Spleen (tissue), 7 donors: ENCODE results near the gene BMAL2.

ENCODE experiments used
- CTCF ChIP-seq, 11 experiments: fragments of 200-600 bp in 7 of 11; fragments of 450-650 bp in 4 of 11; sonication (generic) in 4 of 11; IDR thresholded peaks in 8 of 11; conservative IDR thresholded peaks in 3 of 11; 1 replicate in 7 of 11; 2 replicates in 4 of 11; pipeline versions ENCODE4 v1.4.0 to v1.8.0; 2016 to 2021; ENCODE audit warnings: antibody characterized with exemption in 11 of 11, inconsistent platforms in 4 of 11, mild to moderate bottlenecking in 1 of 11
- POLR2A ChIP-seq, 3 donors: fragments of 450-650 bp; IDR thresholded peaks; one replicate each; pipeline ENCODE4 v1.5.1; 2017; ENCODE audit warnings: antibody characterized with exemption in 3 of 3, mild to moderate bottlenecking in 1 of 3
- donor health status: DM: no; HTN: no; CAD: no; lungs with moderate emphysema.
- donor health status: DM: no; HTN: no; CAD: no.
- donor health status: DM: no; HTN: no; CAD: no.

GRCh38 chr12:27290501-27291168 is 42.0 kb upstream of the BMAL2 start:
- no peak for TF ChIP-seq CTCF (IDR thresholded peaks at IDR 0.05 in 8 of 11, conservative IDR thresholded peaks at IDR 0.05 in 3 of 11)
- no peak for TF ChIP-seq POLR2A (IDR thresholded peaks at IDR 0.05)
